Germinal center (tissue), 1 donor: ENCODE results near the gene AGBL4.

Source experiments
- DNase-seq: peaks from one replicate; pipeline ENCODE4 v3.0.0; 2012; ENCODE audit warnings: mixed read lengths, low spot score

The AGBL4 gene

DNA sequence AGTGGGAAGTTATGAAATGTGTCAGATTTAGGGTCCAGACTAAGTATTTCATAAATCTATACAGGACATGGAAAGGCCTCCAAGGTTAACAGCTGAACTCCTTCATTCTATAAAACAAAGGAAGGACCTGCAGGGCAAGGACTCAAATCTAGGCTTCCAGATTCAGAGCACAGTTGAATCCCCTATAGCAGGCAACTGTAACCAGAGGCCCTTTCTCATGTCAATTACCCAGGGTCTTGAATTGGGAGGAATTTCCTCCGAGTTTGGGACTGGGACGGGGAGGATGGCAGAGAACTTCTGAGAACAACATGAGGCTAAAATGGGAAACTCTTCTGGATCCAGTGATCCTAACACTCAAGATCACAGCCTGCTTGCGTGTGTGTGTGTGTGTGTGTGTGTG lies 1134.1 kb downstream of the AGBL4 start:
- no peak for DNase-seq

DNA sequence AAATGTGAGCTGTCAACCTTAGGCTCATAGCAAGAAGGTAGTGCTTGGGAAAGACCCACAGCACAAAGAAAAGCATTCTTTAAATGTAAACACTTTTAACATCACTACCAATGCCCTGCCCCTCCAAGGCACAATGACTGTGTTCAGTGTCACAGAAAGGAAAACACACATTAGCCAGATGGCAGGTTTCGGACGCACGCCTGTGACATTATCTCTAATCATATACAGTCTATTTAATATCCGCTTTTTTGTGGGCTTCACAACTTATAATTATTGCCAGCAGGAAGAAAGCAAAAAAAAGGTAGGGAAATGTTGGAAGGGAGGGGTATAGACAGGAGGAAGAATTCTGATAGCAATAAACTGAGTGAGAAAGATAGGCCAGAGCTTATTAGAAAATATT lies 1134.7 kb downstream of the AGBL4 start:
- DNase-seq, result no peak

DNA sequence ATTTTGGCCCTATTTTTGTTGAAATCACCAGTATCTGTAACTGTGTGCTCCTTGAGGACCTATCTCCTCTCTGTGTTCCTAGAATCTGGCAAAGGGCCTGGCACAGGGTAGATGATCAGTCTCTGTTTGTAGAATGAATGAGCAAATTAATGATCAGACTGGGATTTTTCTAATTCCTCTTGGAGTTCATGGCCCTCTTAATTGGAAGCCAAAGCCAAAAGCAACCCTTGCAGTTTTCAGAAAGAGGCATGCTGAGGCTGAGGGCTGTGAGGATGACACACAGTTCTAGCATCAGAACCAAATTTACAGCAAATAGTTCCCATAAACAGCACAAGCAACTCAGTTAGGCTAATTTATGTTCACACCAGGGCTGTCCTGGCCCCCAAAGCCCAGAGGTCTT lies 1136.0 kb downstream of the AGBL4 start:
- DNase-seq, result no peak

DNA sequence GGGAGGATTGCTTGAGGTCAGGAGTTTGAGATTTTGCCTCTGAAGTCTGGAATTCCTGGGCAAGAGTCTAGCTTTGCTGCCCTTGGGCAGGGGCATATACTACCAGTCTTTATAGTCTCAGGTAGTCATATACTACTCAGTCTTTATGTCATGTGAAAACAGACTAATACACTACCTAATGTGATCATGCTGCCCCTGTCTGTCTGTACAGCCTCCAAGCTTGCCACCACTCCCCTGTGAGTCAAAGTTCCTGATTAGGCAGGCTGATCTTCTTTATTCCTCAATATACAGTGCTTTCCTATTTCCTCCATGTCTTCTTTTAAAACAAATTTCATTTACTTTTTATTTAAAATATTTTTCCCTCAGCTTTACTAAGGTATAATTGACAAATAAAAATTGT lies 1141.7 kb downstream of the AGBL4 start:
- DNase-seq, result no peak

DNA sequence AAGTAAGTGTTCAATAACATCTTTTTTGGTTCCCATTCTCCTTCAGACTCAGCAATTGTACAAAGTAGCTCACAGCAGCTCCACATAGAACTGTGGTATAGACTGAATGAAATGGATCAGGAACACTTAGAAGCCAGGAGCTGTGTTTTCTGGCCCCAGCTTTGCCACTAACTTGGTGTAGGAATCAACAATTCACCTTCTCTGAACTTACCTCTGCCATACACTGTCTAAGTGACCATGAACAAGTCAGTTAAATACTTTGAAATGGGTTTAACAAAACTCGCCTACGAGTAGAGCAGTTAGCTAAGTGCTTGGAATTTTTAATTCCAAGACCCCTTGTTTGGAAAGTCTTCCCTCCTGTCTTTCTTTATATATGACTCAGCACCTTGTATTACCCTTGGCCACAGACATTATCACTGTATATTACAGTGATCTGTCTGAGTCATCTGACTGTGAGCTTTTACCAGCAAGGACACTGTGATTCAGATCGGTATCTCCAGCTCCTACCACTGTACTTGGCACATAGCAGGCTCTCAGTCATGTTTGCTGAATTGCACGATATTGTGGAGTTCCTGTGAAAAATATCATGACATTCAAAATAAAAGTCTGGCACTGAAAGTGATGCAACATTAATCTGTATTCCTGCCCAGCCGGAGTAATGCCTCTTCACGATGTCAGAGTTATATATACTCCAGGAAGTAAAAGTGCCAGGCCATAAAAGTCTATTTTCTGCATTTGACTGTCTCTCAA lies 1145.4 kb downstream of the AGBL4 start:
- no peak for DNase-seq

DNA sequence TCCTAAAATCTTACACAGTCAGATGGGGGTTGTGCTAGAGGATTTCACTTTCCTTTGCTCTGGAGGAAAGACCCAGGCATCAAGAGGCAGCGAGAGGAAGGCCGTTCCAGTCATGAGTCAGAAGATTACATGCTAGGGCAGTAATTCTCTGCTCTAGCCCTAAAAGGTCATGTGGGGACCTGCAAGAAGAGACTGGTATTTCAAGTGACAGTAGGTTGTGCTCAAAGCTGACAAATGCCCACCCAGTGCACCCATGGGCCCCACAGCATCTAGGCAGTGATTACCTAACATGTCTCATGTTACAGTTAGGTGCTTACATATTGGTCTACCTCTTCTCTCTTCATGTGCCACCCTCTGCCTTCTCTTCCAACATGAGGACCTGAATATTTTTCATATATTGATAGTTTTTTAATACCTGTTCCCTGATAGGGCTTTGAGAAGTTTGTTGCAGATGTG lies 1147.4 kb downstream of the AGBL4 start:
- no peak for DNase-seq

DNA sequence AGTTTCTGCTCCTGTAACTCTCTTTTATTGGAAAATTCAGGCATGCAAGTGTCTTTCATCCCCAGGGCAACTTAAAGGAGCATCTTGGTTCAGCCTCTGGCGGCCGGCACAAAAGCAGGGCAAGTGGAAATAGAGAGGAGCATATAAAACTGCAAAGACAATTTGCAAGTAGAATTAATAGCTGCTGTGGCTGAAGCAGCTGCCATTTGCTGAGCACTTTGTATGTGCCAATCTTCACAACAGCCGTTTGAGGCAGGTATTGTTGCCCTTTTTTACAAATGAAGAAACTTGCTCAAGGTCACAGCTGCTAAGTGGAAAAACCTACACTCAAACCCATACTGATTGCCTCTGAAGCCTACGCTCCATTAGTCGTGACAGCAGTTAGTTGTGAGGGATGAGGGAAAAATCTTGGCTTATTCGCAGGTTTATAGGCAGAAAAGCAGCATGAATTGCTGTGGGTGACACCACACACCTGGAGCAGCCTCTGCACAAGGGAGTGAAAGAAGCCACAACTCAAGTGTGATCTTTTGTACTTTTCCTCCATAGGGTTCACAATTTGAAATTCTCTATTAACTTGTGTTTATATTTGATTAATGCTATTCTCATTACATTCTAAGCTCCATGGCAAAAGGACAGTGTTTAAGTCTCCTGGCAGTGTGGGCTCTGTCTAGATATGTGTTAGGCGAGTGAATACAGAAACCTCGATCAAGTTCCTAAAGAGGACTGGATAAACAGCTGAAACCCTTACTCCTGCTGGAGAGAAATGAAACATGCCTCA lies 1148.0 kb downstream of the AGBL4 start:
- DNase-seq, result no peak

DNA sequence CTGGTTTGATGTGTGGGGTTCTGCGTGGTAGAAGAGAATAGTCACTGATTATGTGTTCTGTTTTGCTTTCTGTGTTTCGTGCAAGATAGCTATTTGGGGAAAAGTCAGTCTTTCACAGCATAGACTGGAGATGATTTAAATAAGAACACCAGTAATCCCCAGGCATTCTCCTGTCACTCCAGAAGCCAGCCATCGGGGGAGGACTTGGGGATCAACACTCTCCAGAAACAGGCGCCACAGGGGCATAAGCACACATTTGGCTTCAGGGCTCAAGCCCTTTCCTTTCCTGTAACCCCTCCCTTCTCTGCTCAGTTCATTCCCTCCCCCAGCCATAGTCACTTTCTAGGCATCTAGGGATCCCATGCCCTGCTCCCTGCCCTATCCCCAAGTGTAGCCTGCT lies 1149.8 kb downstream of the AGBL4 start:
- no peak for DNase-seq

DNA sequence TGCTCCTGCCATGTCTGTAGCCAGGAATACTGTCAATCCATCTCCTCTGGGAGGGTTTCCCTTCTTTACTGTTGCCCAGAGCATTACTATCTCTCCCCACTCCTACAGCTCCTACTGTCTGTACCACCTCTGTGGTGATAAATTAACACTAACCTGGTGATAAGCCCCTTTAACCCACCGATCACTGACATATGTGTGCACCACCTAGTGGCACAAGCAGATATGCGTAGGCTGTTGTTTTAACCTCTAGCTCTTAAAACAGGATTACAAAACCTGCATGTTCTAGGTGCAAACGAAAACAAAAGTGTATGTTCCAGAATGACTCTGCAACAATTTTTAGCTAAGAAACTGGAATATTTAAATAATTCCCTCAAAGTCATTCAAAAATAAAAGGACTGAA lies 1153.2 kb downstream of the AGBL4 start:
- DNase-seq, result peak; percentile 13

DNA sequence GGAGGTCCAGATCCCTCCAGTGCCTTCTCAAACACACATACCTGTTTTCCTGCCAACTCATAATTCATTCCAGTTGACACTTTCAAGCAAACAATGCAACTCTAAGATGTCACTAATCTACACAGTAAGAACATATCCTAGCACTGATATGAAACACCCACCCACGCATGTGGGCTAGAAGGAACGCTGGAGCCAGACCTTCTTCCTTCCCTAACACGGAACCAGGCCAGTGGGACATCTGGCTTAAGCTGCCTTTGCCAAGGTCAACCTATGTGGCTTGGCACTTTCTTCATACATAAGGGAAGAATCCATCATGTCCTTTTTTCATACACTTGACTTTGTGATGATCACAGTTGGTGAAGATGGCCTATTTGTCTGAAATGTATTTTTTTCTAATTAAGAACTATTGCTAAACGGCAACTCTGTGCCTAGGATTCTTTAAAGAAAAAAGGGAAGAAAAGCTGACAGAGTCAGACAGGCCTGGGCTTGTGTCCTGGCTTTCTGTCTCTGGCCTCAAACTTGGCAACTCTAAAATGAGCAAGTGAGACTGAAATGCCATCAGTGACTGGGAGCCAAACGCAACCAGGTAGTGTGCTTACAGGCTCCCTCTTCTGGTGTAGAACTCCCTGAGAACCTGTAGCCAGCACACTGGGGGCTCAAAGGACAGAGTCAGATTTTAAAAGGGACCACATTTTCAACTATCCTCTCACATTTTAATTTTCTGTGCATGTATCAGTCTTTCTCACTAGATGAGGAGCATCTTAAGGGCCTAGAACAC lies 1154.4 kb downstream of the AGBL4 start:
- no peak for DNase-seq

DNA sequence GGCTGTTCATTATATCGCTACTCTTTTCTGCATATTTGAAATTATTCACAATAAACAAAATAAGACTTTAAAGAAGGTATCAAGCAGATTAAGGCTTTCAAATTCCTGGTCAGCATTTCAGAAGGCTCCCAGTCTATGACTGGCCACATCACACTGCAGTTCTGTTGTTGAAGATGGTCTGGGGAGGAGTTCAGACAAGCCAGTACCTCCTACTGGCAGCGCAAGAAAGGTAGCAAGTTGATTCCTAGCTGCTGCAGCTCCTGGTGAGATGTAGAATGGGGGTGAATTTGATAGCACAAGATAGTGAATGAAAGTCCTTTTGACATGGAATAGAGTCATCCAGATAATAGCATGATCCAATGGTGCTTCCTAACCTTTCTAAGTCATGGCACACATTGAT lies 1158.8 kb downstream of the AGBL4 start:
- no peak for DNase-seq

DNA sequence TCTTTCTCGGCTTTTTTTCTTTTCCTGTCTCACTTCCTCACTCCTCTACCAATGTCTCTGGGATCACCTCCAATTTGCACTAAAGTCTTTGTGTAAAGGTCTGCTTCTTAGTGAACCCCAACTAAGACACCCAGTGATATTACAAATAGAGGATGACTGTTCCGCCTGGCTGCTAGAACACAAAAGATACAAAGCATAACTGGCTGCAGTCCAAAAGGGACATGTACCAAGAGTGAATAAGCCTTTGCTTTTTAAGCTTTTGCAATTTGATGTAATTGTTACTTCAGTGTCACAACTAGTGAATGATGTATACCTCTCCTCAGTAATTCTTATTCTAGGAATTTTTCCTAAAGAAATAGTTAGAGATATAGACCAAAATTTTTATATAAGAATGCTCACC lies 1164.3 kb downstream of the AGBL4 start:
- no peak for DNase-seq

DNA sequence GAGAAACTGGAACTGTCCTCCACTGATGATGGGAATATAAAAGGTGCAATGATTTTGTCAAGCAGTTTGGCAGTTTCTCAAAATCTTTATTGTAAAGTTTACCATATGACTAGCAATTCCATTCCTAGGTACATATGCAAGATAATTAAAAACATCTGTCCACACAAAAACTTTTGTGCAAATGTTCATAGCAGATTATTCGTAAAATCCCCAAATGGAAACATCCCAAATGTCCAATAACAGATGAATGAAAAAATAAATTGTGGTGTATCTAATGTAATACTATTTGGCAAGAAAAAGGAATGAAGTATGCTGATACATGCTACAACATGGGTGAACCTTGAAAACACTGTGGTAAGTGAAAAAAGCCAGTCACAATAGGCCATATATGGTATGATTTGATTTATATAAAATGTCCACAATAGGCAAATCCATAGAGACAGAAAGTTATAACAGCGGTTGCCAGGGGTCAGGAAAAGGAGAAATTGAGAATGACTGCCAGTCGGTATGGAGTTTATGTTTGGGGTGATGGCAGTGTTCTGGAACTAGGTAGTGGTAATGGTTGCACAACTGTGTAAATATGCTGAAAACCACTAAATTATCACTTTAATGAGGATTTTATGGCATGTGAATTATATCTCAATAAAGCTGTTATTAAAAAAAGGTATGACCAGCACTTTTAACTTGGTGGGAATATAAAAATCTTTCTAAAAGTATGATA lies 1165.4 kb downstream of the AGBL4 start:
- DNase-seq, result no peak

DNA sequence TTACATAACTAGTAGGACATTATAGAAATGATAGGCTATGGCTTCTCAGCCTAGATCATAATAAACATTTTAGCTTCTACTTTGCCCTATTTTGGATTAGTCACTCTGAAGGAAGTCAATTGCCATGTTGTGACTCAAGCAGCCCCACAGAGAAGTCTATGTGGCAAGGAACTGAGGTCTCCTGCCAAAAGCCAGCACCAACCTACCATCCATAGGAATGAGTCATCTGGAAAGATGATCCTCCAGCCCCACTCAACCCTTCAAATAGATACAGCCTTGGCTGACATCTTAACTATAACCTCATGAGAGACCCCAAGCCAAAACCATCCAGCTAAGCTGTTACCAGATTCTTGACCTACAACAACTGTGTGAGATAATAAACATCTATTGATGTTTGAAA lies 1170.7 kb downstream of the AGBL4 start:
- no peak for DNase-seq

DNA sequence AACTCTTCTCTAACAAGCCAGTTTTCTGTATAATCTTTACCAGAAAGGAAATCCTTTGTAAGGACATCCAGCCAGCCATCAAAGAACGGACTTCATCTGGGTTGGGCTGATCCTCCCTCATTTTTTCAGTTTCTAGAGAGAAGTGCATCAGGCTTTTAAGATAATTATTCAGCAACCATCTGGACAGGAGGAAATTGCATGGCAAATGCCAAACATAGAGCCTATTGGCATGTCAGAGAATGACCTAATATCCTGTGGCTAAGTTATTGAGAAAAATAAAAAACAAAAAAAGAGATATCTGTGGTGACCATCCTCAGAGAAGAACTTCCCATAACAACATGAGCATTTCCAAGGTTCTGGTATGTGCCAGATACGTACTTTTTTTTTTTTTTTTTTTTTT lies 1172.1 kb downstream of the AGBL4 start:
- DNase-seq, result no peak

DNA sequence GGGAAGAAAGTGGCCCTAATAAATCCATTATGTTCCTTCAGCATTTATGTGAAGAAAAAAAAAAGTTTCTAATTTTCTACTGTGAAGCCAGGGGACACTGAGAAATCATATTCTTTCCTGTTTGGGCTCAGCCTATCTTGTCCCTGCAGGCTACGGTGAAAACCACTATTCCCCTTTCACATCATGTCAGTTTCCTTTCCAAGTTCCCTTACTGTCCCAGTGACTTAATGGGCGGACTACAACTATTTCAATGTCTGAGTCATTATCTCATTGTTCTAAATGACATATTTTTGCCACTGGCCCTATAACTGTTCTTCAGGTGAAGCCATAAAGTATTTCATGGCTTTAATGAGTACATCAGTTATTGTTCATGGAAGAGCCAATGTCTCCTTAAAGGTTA lies 1175.7 kb downstream of the AGBL4 start:
- no peak for DNase-seq

DNA sequence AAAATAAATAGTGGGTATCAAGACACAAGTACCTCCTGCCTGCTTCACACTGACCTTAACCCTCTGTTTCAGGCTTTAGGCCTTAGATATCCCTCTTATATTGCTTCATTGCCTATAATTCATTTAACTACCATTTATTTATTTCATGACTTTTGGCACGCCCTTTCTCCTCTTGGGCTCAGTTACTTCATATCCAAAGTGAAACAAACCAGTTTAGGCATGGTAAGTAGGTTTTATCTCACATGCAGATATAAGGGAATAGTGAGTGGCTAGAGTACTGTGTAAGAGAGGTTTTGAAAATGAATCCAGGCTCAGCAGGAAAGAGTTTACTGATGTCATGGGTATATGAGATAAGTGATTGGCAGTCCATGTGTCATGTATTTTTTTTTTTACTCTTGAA lies 1177.3 kb downstream of the AGBL4 start:
- DNase-seq, result no peak

DNA sequence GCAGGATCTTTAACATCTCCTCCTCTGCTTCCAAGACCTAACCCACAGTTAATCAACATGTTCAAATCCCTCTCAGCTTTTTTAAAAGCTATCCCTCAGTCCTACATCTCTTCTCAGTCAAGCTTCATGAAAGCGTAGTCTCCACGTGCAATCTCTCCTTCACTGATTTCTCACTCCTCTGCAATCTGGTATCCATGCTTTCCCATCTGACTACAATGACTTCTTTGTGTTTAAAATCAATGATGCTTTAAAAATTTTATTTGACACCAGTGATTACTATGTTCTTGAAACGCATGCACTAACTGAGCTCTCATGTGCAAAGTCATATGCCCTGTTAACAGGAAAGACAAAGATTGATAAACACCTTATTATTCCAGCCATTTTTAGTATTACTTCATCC lies 1179.6 kb downstream of the AGBL4 start:
- DNase-seq, result no peak

DNA sequence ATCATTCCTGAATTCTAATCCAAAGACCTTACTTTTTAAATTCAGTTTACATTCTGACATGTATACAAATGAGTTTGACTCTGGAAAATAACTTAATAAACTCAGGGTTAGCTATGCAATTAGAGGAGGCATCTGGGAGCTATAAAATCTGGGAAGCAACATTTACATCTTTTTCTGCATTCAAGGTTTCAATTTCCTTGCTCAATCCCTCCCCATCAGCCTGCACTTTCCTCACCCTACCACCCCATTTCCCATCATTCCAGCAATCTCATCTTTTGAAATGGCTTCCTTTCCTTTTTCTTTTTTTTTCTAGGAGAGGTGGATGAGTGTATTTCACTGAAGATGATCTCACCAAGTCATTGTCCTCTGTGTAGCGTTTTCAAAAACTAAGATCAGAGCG lies 1181.8 kb downstream of the AGBL4 start:
- DNase-seq, result no peak

DNA sequence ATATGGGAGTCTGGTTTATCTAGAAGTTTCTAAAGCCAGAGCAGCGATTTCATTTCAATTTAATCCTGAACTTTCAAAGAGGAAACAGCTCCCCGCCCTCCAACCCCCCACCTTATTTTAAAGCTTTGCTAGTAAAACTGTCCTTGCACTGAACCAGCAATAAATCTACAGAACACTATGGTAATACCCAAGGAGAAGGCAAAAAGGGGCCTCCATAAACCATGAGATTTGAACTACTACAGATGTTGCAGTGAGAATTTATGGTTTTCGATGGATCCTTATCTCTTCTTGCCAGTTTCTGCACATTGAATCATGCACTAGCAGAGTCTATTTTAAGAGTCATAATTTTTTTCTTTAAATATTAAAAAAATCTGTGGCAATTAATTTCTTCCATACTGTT lies 1182.3 kb downstream of the AGBL4 start:
- DNase-seq, result no peak

DNA sequence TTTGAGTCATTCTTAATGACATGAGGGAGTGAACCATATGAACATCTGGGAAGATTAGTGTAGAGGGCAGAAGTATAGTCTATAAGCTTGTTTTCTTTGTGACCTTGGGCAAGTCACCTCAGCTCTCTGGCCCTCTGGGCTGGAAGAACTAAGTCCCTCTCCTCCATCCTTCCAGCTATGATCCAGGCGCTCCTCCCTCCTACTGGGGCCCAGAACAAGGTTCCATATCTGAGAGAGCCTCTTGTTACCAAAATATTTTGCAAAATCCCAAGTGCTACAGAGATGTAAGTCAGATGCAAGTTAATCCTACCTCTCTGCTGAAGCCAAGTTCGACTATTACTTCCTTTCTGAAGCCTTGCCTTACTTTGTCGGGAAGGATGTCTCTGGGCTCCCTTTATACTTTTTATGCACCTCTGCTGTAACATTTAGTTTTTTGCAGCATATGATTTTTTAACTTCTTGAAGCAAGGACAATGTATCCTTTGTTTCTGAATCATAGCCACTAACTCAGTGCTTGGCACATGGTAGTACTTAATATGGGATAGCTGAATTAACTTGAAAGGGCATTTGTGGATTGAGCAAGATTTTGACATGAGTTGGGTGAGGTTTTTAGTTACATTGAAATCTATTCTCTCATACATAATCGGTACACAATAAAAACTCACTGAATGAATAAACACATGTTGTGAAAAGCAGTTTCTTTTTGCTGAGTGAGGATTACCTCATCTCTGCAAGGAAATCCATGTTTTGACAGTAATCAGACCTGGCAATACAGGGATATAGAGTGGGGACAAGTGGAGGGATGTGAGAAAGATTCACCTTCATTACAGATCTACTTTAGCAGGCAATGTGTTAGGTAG lies 1192.4 kb downstream of the AGBL4 start:
- DNase-seq, result no peak
